GM13976 (cell line): Measurements from ENCODE around the gene KCNG1.
"Not testable (repeated sequence)": the region's sequence is repeated elsewhere in the genome, so short reads cannot be mapped to it uniquely, and the experiment has no call there.

Source experiments
- DNase-seq: peaks from one replicate; pipeline ENCODE4 v3.0.0; 2012; ENCODE audit warnings: low spot score
- in situ Hi-C: fragments of 300-500 bp; cut with MboI; formaldehyde crosslinking; loops from one replicate; pipeline ENCODE4 v1.12.0; 2022; ENCODE audit warnings: low sequenced_read_pairs, mixed read lengths, inconsistent platforms; ENCODE audit not compliant: unreplicated experiment
- TF ChIP-seq, protein P1 (sequence below): IDR thresholded peaks from 2 replicates; pipeline ENCODE4 v1.5.1; 2012; ENCODE audit warnings: borderline replicate concordance, mild to moderate bottlenecking; ENCODE audit not compliant: insufficient read depth; ENCODE audit errors: extremely low read depth, missing control alignments, control extremely low read depth

Gene KCNG1

DNA sequence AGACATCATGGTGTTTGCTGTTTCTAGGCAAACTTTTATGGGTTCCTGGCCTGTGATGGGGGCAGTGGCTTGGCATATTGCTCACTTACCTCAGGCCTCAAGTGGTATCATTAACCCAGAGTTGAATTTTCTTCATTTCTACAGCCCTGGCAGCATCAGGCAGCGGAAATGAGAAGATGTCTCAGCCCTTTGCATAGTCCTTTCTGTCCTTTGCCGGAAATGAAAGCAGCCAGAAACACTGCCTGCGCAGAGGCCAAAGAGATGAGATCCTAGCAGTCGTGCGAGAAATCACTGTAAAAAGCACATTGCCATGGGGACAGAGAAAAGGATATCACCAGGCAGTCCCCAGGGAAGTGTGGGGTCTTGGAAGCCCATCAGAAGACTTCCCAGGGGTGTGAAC lies 37.4 kb upstream of the KCNG1 start:
- in situ Hi-C loops: no loop called here
- DNase-seq: no peak
- TF ChIP-seq, protein P1, sequence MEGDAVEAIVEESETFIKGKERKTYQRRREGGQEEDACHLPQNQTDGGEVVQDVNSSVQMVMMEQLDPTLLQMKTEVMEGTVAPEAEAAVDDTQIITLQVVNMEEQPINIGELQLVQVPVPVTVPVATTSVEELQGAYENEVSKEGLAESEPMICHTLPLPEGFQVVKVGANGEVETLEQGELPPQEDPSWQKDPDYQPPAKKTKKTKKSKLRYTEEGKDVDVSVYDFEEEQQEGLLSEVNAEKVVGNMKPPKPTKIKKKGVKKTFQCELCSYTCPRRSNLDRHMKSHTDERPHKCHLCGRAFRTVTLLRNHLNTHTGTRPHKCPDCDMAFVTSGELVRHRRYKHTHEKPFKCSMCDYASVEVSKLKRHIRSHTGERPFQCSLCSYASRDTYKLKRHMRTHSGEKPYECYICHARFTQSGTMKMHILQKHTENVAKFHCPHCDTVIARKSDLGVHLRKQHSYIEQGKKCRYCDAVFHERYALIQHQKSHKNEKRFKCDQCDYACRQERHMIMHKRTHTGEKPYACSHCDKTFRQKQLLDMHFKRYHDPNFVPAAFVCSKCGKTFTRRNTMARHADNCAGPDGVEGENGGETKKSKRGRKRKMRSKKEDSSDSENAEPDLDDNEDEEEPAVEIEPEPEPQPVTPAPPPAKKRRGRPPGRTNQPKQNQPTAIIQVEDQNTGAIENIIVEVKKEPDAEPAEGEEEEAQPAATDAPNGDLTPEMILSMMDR: no peak

DNA sequence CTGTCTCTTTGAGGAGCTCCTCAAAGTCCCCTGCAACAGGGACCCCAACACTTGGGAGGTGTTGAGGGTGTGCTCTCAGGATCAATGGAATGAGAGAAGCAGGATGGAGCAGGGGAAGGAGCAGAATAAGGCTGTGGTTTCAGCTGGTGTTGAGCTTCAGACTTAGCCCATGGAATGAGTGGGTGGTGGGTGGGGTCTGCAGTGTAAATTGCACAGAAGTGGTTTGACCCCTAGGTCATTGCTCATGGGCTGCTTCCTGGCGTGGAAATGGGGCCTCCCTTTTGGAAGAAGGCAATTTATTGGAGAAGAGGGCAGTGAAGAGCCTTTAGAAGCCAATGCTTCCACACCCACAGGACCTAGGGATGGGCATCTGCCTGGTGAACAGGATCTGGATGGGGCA lies 37.0 kb upstream of the KCNG1 start:
- TF ChIP-seq, protein P1: no peak
- no peak for DNase-seq
- in situ Hi-C loops: no loop called here

DNA sequence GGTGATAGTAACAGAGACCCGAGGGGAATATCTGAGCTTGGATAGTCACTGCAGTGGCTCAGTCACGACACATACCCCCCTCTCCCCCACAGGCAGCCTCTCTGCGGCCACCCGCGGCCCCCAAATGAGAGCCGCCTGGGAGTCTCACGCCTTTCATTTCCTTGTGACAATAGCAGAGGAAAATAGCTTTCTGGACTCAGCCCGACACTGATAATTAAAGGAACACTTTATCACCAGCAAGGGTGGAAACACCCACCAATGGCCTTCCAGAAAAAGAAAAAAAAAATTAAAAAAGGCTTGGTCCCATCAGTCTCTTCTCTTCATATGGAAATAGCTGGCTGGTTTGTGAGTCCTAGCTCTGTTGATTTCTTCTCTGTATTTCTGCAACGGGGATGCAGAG lies 35.1 kb upstream of the KCNG1 start:
- in situ Hi-C loops: no loop called here
- TF ChIP-seq, protein P1: no peak
- DNase-seq: no peak

DNA sequence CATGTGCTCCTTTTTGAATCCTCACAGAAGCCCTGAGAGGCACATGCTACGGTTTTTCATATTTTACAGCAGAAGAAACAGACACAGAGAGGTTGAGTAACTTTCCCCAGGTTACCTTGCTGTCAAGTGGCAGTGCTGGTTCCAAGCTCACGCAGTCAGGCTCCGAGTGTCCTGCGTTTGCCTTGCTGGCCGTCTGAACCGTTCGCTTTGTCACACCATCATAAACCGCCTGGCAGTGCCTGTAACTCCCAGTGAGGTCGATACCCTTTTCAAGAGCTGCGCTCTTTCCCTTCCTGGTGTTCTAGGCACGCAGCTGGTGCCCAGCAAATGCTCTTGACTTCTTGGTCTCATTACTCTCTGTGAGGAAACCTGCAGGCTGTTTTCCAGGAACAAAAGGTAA lies 31.3 kb upstream of the KCNG1 start:
- TF ChIP-seq, protein P1: no peak
- no peak for DNase-seq
- in situ Hi-C loops: no loop called here

DNA sequence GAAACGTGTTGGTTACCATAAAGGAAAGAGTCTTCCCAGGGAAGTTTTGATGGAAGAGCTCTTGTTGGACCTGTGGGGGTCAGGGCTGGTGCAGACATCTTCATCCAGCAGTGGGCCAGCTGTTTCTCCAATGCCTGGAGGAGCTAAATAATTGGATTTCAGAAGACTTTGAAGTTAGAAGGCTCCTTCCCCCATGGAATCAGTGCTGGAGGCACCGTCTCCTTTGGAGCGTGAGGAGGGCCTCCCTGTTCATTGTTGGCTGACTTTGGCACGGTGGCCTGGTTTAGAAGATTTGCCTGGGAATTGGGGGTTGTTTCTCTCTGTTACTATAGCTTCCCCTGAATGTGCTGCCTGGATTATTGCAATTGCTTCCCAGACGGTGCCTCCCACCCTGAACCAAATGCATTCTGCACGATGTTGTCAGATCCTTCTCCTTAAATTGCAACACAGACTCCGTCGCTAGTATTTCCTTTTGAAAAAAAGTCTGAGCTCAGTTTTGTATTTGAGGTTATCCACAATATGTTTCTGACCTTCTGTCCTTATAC lies 27.7 kb upstream of the KCNG1 start:
- TF ChIP-seq, protein P1: no peak
- in situ Hi-C loops: no loop called here
- no peak for DNase-seq

DNA sequence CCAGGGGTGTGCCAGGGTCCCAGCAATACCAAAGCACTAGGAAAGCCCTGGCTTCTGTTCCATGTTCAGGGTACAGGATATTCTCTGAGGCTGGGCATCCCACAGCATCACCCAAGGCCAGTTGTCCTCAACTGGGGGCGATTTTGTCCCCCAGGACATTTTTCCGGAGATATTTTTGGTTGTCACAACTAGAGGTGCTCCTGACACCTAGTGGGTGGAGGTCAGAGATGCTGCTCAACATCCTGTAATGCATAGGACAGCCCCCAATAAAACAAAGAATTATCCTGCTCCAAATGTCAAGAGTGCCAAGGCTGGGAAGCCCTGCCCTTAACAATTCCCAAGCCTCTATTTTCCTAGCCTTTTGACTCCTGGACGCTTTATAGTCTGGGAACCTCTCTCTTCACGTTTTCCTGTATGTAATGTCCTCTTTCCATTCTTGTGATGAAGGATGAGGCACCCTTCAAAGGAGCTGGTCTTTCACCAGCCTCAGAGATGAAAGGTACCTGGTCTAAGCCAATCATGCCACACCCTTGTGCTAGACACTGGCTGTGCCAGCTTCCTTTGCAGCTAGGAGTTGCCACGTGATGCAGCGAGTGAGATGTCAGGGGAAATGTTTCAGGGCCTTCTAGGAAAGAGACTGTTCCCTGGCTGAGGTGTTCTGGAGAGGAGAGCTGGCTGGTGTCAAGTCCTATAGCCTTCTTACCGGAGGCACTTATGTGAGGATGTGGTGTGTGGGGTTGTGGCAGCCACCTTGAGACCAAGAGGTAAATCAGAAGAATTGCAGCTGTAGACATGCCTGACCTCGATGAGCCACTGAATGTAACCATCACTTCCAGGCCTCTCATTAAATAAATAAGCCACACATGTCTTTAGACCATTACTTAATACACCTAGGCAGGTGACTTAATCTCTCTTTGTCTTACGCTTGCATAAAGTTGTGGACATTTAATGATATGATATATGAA lies 23.4 kb upstream of the KCNG1 start:
- DNase-seq: no peak
- in situ Hi-C loops: no loop called here
- TF ChIP-seq, protein P1: no peak

DNA sequence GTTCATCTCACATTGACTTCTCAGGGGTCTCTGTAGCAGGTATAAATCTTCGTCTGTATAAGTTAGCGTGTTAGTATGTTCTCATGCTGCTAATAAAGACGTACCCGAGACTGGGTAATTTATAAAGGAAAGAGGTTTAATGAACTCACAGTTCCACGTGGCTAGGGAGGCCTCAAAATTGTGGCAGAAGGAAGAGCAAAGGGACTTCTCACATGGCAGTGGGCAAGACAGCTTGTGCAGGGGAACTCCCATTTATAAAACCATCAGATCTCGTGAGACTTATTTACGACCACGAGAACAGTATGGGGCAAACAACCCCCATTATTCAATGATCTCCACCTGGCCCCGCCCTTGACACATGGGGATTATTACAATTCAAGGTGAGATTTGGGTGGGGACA lies 22.6 kb upstream of the KCNG1 start:
- in situ Hi-C loops, DNase-seq: not testable (repeated sequence)
